ENCODE results near the gene LIN28A.

DNA sequence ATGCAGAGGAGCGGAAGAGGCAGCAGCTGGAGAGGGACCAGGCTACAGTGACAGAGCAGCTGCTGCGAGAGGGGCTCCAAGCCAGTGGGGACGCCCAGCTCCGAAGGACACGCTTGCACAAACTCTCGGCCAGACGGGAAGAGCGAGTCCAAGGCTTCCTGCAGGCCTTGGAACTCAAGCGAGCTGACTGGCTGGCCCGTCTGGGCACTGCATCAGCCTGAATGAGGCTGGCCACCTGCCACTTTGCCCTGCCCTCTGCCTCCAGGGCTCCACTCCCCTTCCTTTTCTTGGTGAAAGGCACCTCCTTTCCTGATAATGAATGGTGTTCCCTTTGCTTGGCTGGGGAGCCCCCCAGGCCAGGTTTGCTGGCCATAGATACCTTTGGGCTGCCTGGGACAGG is 58.3 kb downstream of the LIN28A start:
- TF ChIP-seq, protein P1, sequence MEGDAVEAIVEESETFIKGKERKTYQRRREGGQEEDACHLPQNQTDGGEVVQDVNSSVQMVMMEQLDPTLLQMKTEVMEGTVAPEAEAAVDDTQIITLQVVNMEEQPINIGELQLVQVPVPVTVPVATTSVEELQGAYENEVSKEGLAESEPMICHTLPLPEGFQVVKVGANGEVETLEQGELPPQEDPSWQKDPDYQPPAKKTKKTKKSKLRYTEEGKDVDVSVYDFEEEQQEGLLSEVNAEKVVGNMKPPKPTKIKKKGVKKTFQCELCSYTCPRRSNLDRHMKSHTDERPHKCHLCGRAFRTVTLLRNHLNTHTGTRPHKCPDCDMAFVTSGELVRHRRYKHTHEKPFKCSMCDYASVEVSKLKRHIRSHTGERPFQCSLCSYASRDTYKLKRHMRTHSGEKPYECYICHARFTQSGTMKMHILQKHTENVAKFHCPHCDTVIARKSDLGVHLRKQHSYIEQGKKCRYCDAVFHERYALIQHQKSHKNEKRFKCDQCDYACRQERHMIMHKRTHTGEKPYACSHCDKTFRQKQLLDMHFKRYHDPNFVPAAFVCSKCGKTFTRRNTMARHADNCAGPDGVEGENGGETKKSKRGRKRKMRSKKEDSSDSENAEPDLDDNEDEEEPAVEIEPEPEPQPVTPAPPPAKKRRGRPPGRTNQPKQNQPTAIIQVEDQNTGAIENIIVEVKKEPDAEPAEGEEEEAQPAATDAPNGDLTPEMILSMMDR (IDR thresholded peaks at IDR 0.05): no peak
- TF ChIP-seq, protein P2, sequence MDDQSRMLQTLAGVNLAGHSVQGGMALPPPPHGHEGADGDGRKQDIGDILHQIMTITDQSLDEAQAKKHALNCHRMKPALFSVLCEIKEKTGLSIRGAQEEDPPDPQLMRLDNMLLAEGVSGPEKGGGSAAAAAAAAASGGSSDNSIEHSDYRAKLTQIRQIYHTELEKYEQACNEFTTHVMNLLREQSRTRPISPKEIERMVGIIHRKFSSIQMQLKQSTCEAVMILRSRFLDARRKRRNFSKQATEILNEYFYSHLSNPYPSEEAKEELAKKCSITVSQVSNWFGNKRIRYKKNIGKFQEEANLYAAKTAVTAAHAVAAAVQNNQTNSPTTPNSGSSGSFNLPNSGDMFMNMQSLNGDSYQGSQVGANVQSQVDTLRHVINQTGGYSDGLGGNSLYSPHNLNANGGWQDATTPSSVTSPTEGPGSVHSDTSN (IDR thresholded peaks at IDR 0.05): no peak

Measured in SK-N-SH (cell line).